Amygdala (tissue), 56 donors: Measurements from ENCODE around the gene CD163.
"Not testable (repeated sequence)": the region's sequence is repeated elsewhere in the genome, so short reads cannot be mapped to it uniquely, and the experiment has no call there.

Source experiments
- DNase-seq, 56 donors: peaks; one replicate each; lab custom pipeline; 2025; lab: John Stamatoyannopoulos, UW

CD163 gene

GRCh38 chr12:7451756-7452155 lies 51.8 kb downstream of the CD163 start:
- no peak for DNase-seq

- no peak for DNase-seq
Observed at GRCh38 chr12:7450667-7451066, 52.9 kb downstream of the CD163 start.

GRCh38 chr12:7448099-7448498 lies 55.5 kb downstream of the CD163 start:
- DNase-seq, result no peak

GRCh38 chr12:7444537-7444936 lies 59.0 kb downstream of the CD163 start:
- DNase-seq, result no peak

GRCh38 chr12:7444076-7444475 lies 59.5 kb downstream of the CD163 start, which contains the start of gene CD163L1:
Gene CD163L1, minus strand, starts transcription at chr12:7444153. Its CDS starts 26 bp downstream, at chr12:7444127.
- no peak for DNase-seq

- no peak for DNase-seq
Observed at GRCh38 chr12:7441216-7441615, 62.4 kb downstream of the CD163 start.

- peak in 13 of 56 donors; percentile 1 to 20 (median 10) for DNase-seq
Observed at GRCh38 chr12:7439579-7440505, 63.7 kb downstream of the CD163 start.

- not testable (repeated sequence) for DNase-seq
Observed at GRCh38 chr12:7438291-7438995, 65.1 kb downstream of the CD163 start.

GRCh38 chr12:7437494-7437893 lies 66.1 kb downstream of the CD163 start:
- DNase-seq, result not testable (repeated sequence)

GRCh38 chr12:7434670-7435069 lies 68.9 kb downstream of the CD163 start:
- no peak for DNase-seq

- DNase-seq, result no peak
Observed at GRCh38 chr12:7433276-7433822, 70.2 kb downstream of the CD163 start.

- DNase-seq, result no peak
Observed at GRCh38 chr12:7431993-7432685, 71.4 kb downstream of the CD163 start.
